Type B pancreatic cell (in vitro differentiated cells): ENCODE measurements around the gene RPS29. TPM values are rescaled to one million over a fixed set of nuclear protein-coding genes. Genes with fewer than 3 reads are reported as not detected.
A peak's percentile ranks its signal among the peaks of the same experiment; 100 is the strongest.

Source experiments
- DNase-seq: peaks from one replicate; pipeline ENCODE4 v3.0.0; 2021; ENCODE audit warnings: mixed read lengths; ENCODE audit not compliant: unreplicated experiment; ENCODE audit errors: extremely low spot score
- H3K27ac Mint-ChIP-seq: 2 replicates; pipeline ENCODE4 v1.8.0; 2021; ENCODE audit warnings: mild to moderate bottlenecking, mixed read lengths
- H3K27me3 Mint-ChIP-seq: 2 replicates; pipeline ENCODE4 v1.8.0; 2021; ENCODE audit warnings: mixed read lengths
- H3K36me3 Mint-ChIP-seq: 2 replicates; pipeline ENCODE4 v1.8.0; 2021; ENCODE audit warnings: mixed read lengths
- H3K4me1 Mint-ChIP-seq: one replicate; pipeline ENCODE4 v1.8.0; 2021; ENCODE audit warnings: mixed read lengths; ENCODE audit not compliant: unreplicated experiment
- H3K4me3 Mint-ChIP-seq: 2 replicates; pipeline ENCODE4 v1.8.0; 2021; ENCODE audit warnings: mild to moderate bottlenecking, mixed read lengths
- H3K9me3 Mint-ChIP-seq: 2 replicates; pipeline ENCODE4 v1.8.0; 2021; ENCODE audit warnings: mixed read lengths
- CTCF ChIP-seq: fragments of 200-600 bp; sonication (generic); conservative IDR thresholded peaks from 2 replicates; pipeline ENCODE4 v1.5.0; 2021; ENCODE audit warnings: antibody characterized with exemption, mild to moderate bottlenecking
- total RNA-seq: library from RNA; stranded (reverse); gene quantifications from 2 replicates; pipeline ENCODE4 v1.2.1, GENCODE V29; 2021; ENCODE audit warnings: low replicate concordance

The RPS29 gene
- total RNA-seq, 1 donor from 2014 or later, result 1,493 TPM

- Mint-ChIP-seq H3K4me3 (no peak overlapping the region), H3K9me3 (no peaks in the 10 kb centered on the region), H3K27ac (no peak overlapping the region), H3K4me1 (no peaks in the 10 kb centered on the region), H3K27me3 (no peaks in the 10 kb centered on the region), H3K36me3 (peaks cover 6% of the 10 kb centered on the region)
- no peak for DNase-seq
- no peak for TF ChIP-seq CTCF
Observed at GRCh38 chr14:49569281-49569680, 16.9 kb downstream of the RPS29 start.

GRCh38 chr14:49566714-49567113 lies 19.5 kb downstream of the RPS29 start:
- no peak for TF ChIP-seq CTCF
- Mint-ChIP-seq H3K27ac (no peak overlapping the region), H3K9me3 (peaks cover 3% of the 10 kb centered on the region), H3K4me3 (no peak overlapping the region), H3K36me3 (no peaks in the 10 kb centered on the region), H3K4me1 (no peaks in the 10 kb centered on the region), H3K27me3 (no peaks in the 10 kb centered on the region)
- DNase-seq, result no peak

GRCh38 chr14:49559979-49560768 lies 26.0 kb downstream of the RPS29 start:
- Mint-ChIP-seq H3K27me3 (no peaks in the 10 kb centered on the region), H3K4me1 (no peaks in the 10 kb centered on the region), H3K4me3 (no peak overlapping the region), H3K36me3 (no peaks in the 10 kb centered on the region), H3K9me3 (peaks cover 3% of the 10 kb centered on the region), H3K27ac (peak overlapping the region; percentile 14)
- no peak for DNase-seq
- no peak for TF ChIP-seq CTCF

- no peak overlapping the region for H3K27ac Mint-ChIP-seq
- no peak for TF ChIP-seq CTCF
- no peaks in the 10 kb centered on the region for H3K9me3 Mint-ChIP-seq
- H3K4me1 Mint-ChIP-seq, result peaks cover 5% of the 10 kb centered on the region
- DNase-seq, result no peak
- H3K27me3 Mint-ChIP-seq, result no peaks in the 10 kb centered on the region
- no peaks in the 10 kb centered on the region for H3K36me3 Mint-ChIP-seq
- no peak overlapping the region for H3K4me3 Mint-ChIP-seq
Observed at GRCh38 chr14:49553892-49554291, 32.3 kb downstream of the RPS29 start.

- no peak for TF ChIP-seq CTCF
- H3K9me3 Mint-ChIP-seq, result no peaks in the 10 kb centered on the region
- H3K4me3 Mint-ChIP-seq, result no peak overlapping the region
- no peaks in the 10 kb centered on the region for H3K36me3 Mint-ChIP-seq
- no peaks in the 10 kb centered on the region for H3K27me3 Mint-ChIP-seq
- H3K27ac Mint-ChIP-seq, result no peak overlapping the region
- peaks cover 5% of the 10 kb centered on the region for H3K4me1 Mint-ChIP-seq
- no peak for DNase-seq
Observed at GRCh38 chr14:49553106-49553505, 33.1 kb downstream of the RPS29 start.
